Prostate gland (tissue), 2 donors: ENCODE results near the gene PRKAA2.

ENCODE experiments used
- POLR2A ChIP-seq: fragments of 450-650 bp; IDR thresholded peaks from one replicate; pipeline ENCODE4 v1.6.1; 2016; ENCODE audit warnings: antibody characterized with exemption, mild to moderate bottlenecking
- TF ChIP-seq, protein P1 (sequence below), 4 experiments: fragments of 200-600 bp in 2 of 4; fragments of 450-650 bp in 2 of 4; sonication (generic) in 2 of 4; IDR thresholded peaks; 1 replicate in 3 of 4; 2 replicates in 1 of 4; pipeline ENCODE4 v1.5.1; 2016 to 2019; ENCODE audit warnings: antibody characterized with exemption in 4 of 4, mild to moderate bottlenecking in 2 of 4, moderate library complexity in 2 of 4

DNA sequence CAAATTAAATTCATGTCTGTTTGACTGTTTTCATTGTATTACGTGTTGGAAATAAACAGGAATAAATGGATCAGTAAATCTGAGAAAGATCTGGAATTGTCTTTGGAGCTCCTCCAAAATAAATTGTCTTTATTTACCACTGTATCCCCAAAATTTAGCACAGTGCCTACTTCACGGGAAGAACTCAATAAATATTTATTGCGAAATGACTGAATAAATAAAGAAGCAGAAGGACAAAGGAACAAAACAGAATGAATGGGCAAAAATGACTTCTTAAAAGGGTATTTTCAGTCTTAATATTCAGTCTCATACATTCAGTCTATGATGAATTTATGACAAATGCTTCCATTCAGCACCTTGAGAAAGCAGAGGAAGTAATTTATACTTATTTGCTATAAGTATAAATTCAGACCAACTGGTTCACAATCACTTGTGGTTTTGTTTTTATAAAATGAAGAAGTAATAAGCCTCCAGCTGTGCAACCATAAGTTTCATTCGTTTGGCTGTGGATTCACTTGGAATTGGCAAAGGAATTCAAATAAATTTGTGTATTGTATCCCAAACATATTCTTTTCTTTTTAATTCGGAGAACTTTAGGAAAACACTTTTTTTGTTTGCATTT is 19.2 kb upstream of the PRKAA2 start:
- no peak for TF ChIP-seq POLR2A
- TF ChIP-seq, protein P1, sequence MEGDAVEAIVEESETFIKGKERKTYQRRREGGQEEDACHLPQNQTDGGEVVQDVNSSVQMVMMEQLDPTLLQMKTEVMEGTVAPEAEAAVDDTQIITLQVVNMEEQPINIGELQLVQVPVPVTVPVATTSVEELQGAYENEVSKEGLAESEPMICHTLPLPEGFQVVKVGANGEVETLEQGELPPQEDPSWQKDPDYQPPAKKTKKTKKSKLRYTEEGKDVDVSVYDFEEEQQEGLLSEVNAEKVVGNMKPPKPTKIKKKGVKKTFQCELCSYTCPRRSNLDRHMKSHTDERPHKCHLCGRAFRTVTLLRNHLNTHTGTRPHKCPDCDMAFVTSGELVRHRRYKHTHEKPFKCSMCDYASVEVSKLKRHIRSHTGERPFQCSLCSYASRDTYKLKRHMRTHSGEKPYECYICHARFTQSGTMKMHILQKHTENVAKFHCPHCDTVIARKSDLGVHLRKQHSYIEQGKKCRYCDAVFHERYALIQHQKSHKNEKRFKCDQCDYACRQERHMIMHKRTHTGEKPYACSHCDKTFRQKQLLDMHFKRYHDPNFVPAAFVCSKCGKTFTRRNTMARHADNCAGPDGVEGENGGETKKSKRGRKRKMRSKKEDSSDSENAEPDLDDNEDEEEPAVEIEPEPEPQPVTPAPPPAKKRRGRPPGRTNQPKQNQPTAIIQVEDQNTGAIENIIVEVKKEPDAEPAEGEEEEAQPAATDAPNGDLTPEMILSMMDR (IDR thresholded peaks at IDR 0.05), result no peak
